Stimulated activated naive CD8-positive, alpha-beta T cell treated with anti-CD3 and anti-CD28 coated beads, Interleukin-15, Interleukin-2, amounts not matched to agents 100 ng/mL and 50 ng/mL, for 24 hours (primary cell): ENCODE data around the gene LRCH3.
"Not testable (repeated sequence)": the region's sequence is repeated elsewhere in the genome, so short reads cannot be mapped to it uniquely, and the experiment has no call there.

Experiments
- H3K27ac Mint-ChIP-seq: one replicate; pipeline ENCODE4 v1.8.0; 2021; ENCODE audit warnings: mild to moderate bottlenecking, mixed read lengths
- H3K27me3 Mint-ChIP-seq: one replicate; pipeline ENCODE4 v1.8.0; 2021; ENCODE audit warnings: mixed read lengths
- H3K36me3 Mint-ChIP-seq: one replicate; pipeline ENCODE4 v1.8.0; 2021; ENCODE audit warnings: low read depth, mixed read lengths
- H3K4me1 Mint-ChIP-seq: one replicate; pipeline ENCODE4 v1.8.0; 2021; ENCODE audit warnings: low read depth, mixed read lengths
- H3K4me3 Mint-ChIP-seq: one replicate; pipeline ENCODE4 v1.8.0; 2021; ENCODE audit warnings: mild to moderate bottlenecking, mixed read lengths
- H3K9me3 Mint-ChIP-seq: one replicate; pipeline ENCODE4 v1.8.0; 2021; ENCODE audit warnings: mixed read lengths

LRCH3 gene

DNA sequence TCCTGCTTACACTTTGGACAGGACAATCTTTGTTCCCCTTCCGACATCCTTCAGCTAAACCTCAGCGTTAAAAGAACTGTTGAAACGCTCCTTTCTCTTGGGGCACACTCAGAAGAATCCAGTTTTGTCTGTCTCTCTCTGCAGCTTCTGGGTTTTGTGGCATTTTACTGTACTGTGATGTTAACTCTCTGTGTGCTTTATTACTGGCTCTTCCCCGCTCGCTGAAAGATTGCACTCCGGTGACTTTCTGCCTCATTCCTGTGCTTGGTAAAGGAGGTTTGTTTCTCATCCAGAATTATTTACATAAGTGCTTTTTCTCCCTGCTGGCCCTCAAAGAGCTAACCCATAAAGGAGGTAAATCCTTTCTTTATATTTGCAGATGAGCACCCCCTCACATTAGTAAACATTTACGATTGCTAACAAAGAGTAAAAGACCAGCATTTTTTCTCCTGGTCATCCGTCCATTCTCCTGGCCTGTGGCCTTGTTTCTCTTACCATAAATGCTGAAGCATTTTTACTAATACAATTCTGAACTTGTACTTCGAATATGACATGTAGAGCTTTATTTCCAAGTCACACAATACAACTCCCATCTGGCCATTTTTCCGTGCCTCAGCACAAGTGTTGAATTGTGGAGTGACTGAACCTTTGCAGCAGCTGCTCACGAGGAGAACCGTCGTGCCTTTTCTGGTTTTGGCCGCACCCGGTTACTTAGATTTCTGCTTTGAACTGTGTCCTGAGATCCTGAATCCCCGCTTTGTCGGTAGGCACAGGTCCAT lies 89.6 kb downstream of the LRCH3 start:
- H3K36me3 Mint-ChIP-seq, result peaks cover 53% of the 10 kb centered on the region
- no peak overlapping the region for H3K4me3 Mint-ChIP-seq
- H3K27ac Mint-ChIP-seq, result peak overlapping the region; percentile 41
- peaks cover 29% of the 10 kb centered on the region for H3K4me1 Mint-ChIP-seq
- no peaks in the 10 kb centered on the region for H3K9me3 Mint-ChIP-seq
- H3K27me3 Mint-ChIP-seq, result no peaks in the 10 kb centered on the region

DNA sequence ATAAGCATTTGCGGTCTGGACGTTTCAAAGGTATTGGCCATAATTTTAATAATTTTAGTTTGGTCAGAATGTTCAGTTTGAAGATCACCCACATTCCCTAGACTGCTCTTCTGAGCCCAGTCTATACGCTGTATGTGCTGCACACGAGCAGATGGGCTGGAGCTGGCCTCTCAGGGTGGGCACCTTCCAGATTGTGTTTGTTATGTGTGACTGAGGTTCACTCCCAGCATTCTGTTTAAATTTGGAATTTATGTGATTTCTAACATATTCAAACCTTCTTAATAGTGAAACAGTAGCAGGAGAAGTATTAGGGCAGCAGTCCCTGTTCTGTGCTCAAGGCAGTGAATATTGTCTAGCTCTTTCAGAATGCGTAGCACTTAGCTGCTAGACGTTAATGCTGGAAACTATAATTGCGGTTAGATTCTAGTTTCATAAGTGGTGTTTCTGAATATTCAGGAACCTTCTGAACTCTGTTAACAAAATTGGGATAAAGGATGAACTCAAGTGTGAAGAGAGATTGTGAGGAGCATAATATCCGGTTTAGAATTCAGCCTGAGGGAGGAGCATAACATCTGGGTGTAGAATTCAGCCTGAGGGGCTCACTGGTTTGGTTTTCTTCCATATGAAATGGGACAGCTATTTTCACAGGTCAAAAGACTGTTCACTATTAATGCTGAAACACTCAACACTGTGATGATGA lies 90.4 kb downstream of the LRCH3 start:
- Mint-ChIP-seq H3K9me3 (no peaks in the 10 kb centered on the region), H3K27me3 (no peaks in the 10 kb centered on the region), H3K27ac (no peak overlapping the region)

DNA sequence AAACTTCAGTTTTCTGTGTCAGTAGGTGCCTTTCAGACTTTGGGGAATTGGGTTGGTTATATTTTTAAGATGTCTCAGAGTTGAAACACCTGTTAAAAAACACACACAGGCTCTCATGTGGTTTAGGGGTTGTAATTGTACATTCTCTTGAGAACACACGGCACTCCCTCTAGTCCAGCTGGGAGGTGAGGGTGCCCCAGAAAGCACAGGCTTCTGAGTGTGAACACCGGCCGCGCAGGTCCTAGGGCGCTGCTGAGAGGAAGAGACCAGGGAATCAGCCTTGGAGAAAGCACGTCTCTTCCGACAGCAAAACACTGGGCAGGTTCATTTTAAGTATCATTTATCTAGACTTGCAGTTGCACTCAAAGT lies 90.9 kb downstream of the LRCH3 start:
- no peak overlapping the region for H3K27ac Mint-ChIP-seq
- peaks cover 51% of the 10 kb centered on the region for H3K36me3 Mint-ChIP-seq

More for the DNA sequence above, 90.4 kb downstream of the LRCH3 start:
- peaks cover 51% of the 10 kb centered on the region for H3K36me3 Mint-ChIP-seq
- peaks cover 29% of the 10 kb centered on the region for H3K4me1 Mint-ChIP-seq
- no peak overlapping the region for H3K4me3 Mint-ChIP-seq

DNA sequence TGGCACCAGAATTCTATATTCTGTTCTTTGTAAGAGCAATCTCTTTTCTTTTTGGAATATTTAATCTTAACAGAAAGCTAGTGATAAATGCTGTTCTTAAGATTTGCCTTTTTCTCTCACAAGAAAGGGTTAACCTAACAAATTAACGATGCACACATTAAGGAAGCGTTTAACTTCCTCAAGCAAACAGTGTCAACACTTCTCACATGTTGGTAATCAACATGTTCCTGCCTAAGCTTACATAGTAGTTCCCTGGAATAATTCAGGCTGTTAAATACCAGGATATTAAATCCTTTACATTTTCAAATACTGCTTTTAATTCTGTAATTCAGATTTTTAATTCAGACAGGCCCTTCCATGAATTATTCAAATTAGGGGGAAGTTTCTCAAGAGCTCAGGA lies 91.5 kb downstream of the LRCH3 start:
- peaks cover 47% of the 10 kb centered on the region for H3K36me3 Mint-ChIP-seq
- no peaks in the 10 kb centered on the region for H3K9me3 Mint-ChIP-seq

More for the DNA sequence above, 90.9 kb downstream of the LRCH3 start:
- H3K4me1 Mint-ChIP-seq, result peaks cover 29% of the 10 kb centered on the region
- H3K9me3 Mint-ChIP-seq, result no peaks in the 10 kb centered on the region
- no peaks in the 10 kb centered on the region for H3K27me3 Mint-ChIP-seq
- no peak overlapping the region for H3K4me3 Mint-ChIP-seq

DNA sequence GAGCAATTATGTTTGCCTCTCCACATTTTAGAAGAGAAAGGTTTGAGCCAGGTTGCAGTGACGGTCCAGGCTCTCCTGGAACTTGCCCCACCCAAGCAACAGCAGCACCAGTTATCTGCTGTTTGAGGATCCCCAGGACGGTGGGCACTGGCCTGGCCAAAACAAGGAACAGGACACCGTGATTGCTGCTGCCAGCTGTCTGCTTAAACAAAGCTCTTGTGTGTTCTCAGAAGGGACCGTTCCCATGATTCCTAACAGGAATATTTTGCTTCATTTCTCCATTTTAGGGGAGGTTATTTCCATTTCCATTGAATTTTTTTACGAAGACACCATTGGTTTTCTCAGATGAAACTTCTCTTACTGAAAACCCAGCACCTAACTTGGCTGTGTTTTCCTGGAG lies 92.5 kb downstream of the LRCH3 start:
- Mint-ChIP-seq H3K4me1 (peaks cover 22% of the 10 kb centered on the region), H3K4me3 (no peak overlapping the region), H3K9me3 (no peaks in the 10 kb centered on the region), H3K27me3 (no peaks in the 10 kb centered on the region), H3K27ac (peak overlapping the region; percentile 0), H3K36me3 (peaks cover 39% of the 10 kb centered on the region)

More for the DNA sequence above, 91.5 kb downstream of the LRCH3 start:
- no peaks in the 10 kb centered on the region for H3K27me3 Mint-ChIP-seq
- no peak overlapping the region for H3K4me3 Mint-ChIP-seq
- peaks cover 29% of the 10 kb centered on the region for H3K4me1 Mint-ChIP-seq
- H3K27ac Mint-ChIP-seq, result no peak overlapping the region

DNA sequence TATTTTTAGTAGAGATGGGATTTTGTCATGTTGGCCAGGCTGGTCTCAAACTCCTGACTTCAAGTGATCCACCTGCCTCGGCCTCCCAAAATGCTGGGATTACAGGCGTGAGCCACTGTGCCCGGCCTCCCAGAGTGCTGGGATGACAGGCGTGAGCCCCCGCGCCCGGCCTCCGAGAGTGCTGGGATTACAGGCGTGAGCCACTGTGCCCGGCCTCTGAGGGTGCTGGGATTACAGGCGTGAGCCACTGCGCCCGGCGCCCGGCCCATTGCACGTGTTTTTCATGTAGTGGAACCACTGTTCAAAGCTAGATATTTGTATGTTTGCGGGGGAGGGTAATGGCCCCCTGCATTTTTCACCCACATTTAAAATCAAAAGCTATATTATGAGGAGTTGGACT lies 93.3 kb downstream of the LRCH3 start:
- Mint-ChIP-seq H3K4me1 (peaks cover 23% of the 10 kb centered on the region), H3K36me3 (peaks cover 34% of the 10 kb centered on the region)
- H3K27me3 Mint-ChIP-seq, H3K9me3 Mint-ChIP-seq, H3K27ac Mint-ChIP-seq, H3K4me3 Mint-ChIP-seq: not testable (repeated sequence)

DNA sequence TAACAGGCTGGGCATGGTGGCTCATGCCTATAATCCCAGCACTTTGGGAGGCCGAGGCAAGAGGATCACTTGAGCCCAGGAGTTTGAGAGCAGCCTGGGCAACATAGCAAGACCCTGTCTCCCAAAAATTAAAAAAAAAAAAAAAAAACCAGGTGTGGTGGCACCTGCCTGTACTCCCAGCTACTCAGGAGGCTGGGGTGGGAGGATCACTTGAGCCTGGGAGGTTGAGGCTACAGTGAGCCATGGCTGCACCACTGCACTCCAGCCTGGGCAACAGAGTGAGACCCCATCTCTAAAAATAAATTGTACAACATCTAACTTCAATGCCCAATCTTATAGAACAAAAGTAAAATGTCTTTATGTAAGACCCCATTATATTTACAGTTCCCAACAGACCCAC lies 95.0 kb downstream of the LRCH3 start:
- peaks cover 23% of the 10 kb centered on the region for H3K36me3 Mint-ChIP-seq
- H3K27me3 Mint-ChIP-seq, H3K9me3 Mint-ChIP-seq, H3K27ac Mint-ChIP-seq, H3K4me3 Mint-ChIP-seq: not testable (repeated sequence)
- peaks cover 21% of the 10 kb centered on the region for H3K4me1 Mint-ChIP-seq

DNA sequence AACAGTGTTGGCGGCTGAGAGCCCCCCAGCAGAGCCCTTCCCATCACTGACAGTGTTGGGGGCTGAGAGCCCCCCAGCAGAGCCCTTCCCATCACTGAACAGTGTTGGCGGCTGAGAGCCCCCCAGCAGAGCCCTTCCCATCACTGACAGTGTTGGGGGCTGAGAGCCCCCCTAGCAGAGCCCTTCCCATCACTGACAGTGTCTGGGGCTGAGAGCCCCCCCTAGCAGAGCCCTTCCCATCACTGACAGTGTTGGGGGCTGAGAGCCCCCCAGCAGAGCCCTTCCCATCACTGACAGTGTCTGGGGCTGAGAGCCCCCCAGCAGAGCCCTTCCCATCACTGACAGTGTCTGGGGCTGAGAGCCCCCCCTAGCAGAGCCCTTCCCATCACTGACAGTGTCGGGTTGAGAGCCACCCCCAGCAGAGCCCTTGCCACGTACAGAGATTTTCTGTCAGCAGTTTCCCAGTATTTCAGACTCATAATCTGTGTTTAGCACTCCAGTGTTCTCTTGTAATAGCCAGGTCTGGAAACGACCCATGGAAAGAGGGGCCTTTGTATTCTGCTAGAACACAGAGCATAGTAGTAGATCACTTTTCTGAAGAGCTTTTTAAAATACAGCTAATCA lies 96.5 kb downstream of the LRCH3 start:
- H3K36me3 Mint-ChIP-seq, result peaks cover 19% of the 10 kb centered on the region

DNA sequence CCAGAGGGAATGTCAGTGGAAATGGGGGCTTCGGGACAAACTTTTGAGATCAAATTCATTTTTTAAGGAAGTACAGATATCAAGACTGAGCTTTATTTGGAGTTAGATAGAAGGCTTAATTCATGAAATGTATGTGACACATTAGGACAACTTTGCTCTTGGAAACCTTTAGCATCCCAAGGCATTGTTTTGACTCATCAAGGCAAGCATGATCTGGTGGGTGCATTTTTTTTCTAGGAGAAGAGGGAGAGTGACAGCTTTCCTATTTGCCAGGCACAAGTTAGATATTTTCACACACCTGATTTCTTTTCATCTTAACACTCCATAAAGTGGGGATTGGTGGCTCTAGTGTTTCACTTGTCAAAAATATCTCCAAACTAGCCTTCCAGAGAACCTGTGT lies 97.5 kb downstream of the LRCH3 start:
- no peak overlapping the region for H3K27ac Mint-ChIP-seq
- no peaks in the 10 kb centered on the region for H3K27me3 Mint-ChIP-seq
- H3K4me1 Mint-ChIP-seq, result peaks cover 12% of the 10 kb centered on the region
- H3K4me3 Mint-ChIP-seq, result no peak overlapping the region
- H3K9me3 Mint-ChIP-seq, result no peaks in the 10 kb centered on the region
- peaks cover 13% of the 10 kb centered on the region for H3K36me3 Mint-ChIP-seq

More for the DNA sequence above, 96.5 kb downstream of the LRCH3 start:
- not testable (repeated sequence) for H3K27me3 Mint-ChIP-seq, H3K9me3 Mint-ChIP-seq, H3K27ac Mint-ChIP-seq, H3K4me3 Mint-ChIP-seq
- peaks cover 12% of the 10 kb centered on the region for H3K4me1 Mint-ChIP-seq

DNA sequence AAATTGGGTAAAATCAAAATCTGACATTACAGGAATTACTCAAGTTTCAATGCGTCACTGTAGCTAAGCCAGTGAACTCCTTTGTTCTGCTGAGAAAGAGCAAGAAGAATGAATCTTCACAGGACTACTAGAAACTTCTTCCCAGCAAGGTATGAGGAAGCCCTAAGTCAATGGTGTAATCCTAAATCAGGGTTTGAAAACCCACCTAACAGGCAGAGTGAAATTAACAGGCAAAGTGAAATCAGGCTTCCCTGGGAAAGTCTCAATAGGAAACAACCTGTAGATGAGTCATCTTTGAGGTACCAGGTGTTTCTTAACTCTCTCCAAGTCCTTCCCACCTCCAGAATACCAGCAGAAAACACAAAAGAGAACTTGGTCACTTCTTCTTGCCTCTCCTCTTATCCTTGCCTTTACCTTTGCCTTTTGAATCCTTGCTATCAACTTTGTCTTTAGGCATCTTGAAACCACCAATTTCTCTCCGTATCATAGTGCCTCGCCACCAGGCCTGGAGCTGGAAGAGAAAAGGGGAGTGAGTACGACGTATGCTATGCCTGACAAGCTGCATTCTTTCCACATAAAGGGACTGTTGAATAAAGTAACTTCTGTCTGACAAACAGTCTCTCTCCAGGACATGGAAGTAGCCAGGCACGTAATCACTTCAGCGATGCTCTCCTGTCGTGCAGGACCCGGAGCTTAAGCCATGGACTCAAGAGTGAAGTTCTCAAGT lies 98.3 kb downstream of the LRCH3 start:
- peaks cover 9% of the 10 kb centered on the region for H3K36me3 Mint-ChIP-seq
- H3K4me3 Mint-ChIP-seq, result no peak overlapping the region
- peaks cover 12% of the 10 kb centered on the region for H3K4me1 Mint-ChIP-seq

DNA sequence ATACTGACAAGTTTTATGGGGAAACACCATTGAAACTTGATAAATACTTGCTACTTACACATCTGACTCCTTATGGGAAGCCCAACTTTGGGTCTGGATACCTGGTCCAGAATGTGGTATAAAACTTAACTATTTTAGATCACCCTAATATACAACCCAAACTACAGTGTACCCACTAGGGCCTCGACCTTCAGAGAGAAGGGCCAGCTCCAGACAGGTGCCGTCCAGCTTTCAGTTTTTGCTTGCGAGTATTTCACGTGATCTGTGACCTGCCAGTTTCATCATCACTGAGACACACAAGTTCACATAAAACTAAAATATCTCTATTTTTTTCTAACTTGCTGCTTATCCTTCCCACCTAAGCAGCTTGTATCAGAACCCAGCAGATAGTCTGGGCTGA lies 99.6 kb downstream of the LRCH3 start:
- Mint-ChIP-seq H3K4me3 (no peak overlapping the region), H3K9me3 (no peaks in the 10 kb centered on the region), H3K36me3 (peaks cover 2% of the 10 kb centered on the region), H3K27me3 (no peaks in the 10 kb centered on the region), H3K4me1 (peaks cover 12% of the 10 kb centered on the region), H3K27ac (no peak overlapping the region)

More for the DNA sequence above, 98.3 kb downstream of the LRCH3 start:
- no peaks in the 10 kb centered on the region for H3K9me3 Mint-ChIP-seq
- no peaks in the 10 kb centered on the region for H3K27me3 Mint-ChIP-seq
- H3K27ac Mint-ChIP-seq, result no peak overlapping the region

DNA sequence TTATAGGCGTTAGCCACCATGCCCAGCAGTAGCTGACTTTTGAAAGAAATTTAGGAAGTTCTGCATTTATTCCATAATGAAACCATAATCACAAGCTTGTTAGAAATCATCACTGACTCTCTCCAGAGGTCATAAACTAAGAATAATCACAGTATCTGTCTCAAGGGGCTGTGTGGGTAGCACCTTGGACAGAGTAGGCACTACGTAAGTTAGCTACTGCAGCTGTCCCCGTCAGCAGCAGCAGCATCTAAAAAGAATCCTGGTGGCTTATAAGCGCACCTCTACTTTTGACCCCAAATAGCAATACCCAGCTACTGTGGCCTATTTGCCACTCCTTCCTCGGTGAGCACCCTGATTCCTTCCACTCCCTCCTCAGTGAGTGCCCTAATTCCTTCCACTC lies 101.1 kb downstream of the LRCH3 start:
- Mint-ChIP-seq H3K27me3 (no peaks in the 10 kb centered on the region), H3K9me3 (no peaks in the 10 kb centered on the region), H3K27ac (no peak overlapping the region), H3K36me3 (no peaks in the 10 kb centered on the region), H3K4me1 (peaks cover 12% of the 10 kb centered on the region), H3K4me3 (no peak overlapping the region)

DNA sequence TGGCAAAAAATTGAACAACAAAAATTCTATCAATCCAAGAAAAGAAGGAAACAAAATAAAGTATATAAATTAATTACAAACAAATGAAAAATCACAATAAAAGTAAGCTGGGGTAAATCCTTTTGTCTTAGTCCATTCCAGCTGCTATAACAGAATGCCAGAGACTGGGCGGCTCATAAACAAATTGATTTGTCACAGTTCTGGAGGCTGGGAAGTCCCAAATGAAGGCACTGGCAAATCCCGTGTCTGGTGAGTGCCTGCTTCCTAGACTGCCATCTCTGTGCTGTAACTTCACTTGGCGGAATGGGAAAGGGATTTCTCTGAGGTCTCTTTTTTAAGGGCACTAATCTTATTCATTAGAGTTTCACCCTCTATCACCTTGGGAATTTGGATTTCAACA lies 105.4 kb downstream of the LRCH3 start:
- Mint-ChIP-seq H3K36me3 (no peaks in the 10 kb centered on the region), H3K4me1 (no peaks in the 10 kb centered on the region), H3K27me3 (no peaks in the 10 kb centered on the region), H3K9me3 (no peaks in the 10 kb centered on the region), H3K27ac (no peak overlapping the region), H3K4me3 (no peak overlapping the region)

DNA sequence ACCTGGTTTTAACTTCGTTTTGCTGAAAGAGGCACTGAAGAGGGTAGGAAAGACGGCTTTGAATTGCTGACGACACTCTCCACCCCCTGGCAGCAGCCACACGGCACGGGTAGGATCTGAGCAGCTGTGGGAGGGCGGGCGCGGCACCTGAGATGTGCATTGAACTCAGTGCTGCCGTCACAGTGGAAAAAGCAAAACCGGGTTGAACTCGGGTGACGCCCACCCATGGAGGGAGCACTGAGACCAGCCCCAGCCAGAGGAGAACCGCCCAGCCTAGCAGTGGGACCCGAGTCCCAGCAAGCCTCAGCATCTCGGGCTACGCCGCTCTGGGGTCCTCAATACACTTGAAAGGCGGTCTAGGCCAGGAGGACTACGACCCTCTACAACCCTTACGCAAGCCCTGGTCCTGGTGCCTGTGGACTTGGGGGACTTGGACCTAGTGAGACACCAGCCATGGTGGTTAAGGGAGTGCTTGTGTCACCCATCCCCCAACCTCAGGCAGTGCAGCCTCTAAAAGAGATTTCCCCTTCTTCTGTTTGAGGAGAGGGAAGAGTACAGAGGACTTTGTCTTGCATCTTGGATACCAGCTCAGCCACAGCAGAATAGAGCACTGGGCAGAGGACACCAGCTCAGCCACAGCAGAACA lies 108.9 kb downstream of the LRCH3 start:
- Mint-ChIP-seq H3K36me3 (no peaks in the 10 kb centered on the region), H3K9me3 (no peaks in the 10 kb centered on the region), H3K4me3 (no peak overlapping the region), H3K4me1 (peaks cover 3% of the 10 kb centered on the region), H3K27me3 (no peaks in the 10 kb centered on the region), H3K27ac (no peak overlapping the region)
